Stimulated activated CD4-positive, alpha-beta T cell treated with anti-CD3 and anti-CD28 coated beads, Interleukin-15, amount 100 ng/mL, for 48 hours (primary cell): ENCODE results near the gene DMBT1.

ENCODE experiments used
- DNase-seq, 2 donors: peaks; one replicate each; pipeline ENCODE4 v3.0.0-alpha.2; 2020; ENCODE audit warnings: low read depth in 2 of 2

Gene DMBT1

DNA sequence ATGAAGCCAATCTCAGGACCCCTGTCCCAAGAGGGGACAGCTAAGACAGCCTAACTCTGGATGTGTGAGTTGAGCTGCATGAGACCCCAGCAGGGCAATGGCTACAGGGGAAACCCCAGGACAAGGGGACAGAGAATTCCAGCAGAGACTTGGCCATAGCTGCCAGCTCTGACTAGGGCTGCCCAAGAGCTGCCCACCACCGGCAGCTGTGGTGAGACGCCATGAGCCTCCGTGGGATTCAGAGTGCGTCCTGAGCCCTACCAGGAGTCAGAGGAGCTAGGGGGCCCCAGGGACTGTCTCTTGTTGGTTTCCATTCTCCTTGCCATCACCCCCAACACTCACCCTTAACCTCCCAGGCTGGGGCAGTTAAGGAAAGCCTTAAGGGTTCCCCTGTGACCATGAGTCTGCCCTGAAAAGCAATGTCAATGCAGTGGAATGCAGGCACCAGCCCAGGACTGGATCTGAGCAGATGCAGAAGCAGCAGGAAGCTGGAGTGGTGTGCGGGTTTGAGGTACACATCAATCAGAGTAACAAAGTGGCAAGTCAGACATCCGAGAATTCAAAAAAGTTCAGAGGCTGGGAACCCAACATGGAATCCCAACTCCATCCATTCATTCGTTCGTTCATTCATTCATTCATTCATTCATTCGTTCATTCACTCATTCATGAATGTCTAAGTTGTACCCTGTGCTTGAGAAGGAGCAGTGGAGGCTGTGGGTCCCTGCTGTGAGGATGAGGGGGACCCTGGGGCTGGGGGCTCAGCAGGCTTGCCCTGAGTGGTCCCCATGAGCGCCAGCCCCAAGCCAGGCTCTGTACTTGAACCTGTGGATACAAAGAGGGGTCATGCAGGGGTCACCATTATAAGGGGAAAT is 86.2 kb downstream of the DMBT1 start:
- no peak for DNase-seq

DNA sequence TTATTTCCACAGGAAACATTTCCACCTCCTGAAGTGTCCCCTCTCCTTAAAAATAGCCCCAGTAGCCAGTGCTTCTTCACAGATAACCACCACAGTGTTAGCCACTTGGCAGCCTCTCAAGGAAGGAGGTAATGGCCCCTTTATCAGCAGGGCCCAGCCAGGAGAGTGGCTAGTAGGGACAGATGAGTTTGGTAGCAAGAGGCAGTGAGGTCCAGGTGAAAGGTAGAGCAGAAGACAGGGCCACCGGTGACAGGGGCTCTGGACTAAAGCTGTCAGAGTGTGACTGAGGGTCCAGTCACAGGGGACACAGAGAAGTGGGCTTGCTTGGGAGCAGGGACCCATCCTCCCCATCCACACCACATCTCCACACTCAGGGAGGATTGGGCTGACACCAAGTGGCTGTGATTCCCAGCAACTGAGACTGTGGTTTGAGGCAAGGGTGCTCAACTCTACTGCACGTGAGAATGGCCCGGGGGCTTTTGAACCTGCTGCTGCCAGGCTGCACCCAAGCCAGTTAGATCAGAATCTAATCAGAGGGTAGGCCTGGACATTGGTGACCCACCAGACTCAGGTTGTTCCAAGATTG is 86.9 kb downstream of the DMBT1 start:
- DNase-seq: no peak

DNA sequence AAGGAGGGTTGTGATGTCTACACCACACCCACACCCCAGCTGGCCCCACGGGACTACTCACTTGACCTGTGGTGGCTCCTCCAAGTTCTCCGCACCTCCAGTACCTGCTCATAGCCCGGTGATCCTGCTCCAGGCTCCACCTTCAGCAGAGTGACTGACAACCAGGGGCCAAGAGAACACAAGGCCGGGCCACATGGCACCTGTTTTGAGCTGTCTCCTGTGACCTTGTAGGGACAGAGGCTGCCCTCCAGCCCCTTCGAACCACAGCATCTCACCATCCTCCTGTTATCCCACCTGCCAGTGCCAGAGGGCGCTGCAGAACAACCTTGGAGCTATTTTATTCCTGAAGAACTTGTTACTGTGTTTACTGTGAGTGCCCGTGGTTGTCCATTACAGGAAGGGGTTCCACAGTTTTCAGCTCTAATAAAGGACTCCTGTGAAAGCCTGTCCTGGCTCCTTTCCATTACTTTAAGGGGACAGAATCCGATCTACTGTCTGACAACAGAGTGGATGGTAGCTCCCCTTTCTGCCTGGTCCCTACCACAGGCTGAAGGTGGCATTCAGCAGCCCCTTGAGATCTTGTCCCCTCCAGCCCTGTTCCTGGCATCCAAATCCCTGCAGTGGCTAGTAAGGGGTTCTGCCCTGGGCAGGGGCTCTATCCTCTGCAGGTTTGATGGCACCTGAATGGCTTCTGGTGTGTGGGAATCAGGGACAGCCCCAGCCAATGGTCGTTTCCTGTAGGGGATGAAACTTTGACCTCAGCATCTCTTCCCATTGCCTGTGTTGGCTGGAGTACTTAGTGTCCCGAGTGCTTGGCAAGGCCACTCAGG is 88.3 kb downstream of the DMBT1 start:
- peak; percentile 1 to 5 for DNase-seq

DNA sequence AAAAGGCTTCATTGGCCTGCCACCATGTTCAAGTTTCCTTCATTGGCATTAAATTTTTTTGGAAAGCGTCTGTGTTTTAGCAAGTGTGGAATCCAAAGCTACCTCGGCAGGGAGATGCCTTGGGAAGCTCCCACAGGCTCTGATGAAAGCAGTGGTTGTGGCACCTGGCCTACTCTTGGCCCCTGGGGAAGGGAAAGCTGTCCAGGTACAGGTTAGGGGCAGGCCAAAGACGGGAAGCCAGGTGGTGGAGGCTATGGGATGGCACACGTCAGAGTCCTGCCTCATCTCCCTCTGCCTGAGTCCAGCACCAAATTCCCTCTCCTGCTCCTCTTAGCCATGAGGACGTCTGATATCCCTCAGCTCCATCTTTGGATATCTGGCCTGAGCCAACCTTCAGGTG is 89.3 kb downstream of the DMBT1 start:
- no peak for DNase-seq

DNA sequence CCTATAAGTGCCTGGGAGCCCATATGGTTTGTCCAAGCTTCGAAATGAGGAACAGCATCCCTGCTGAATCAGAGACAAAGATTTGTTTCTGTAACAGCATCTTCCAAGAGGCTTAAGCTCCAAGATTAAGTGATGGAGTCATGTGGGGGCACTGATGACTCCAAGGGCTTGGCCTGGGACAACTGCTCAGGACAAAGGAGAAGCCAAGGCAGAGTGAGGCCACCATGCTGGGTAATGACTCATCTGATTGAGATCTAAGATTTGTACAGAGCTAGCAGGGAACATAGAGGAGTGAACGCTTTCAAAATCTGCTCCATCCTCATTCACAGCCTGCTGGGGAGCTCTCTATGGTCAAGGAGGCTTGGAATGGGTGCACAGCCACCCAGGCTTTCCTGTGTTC is 89.8 kb downstream of the DMBT1 start:
- no peak for DNase-seq

DNA sequence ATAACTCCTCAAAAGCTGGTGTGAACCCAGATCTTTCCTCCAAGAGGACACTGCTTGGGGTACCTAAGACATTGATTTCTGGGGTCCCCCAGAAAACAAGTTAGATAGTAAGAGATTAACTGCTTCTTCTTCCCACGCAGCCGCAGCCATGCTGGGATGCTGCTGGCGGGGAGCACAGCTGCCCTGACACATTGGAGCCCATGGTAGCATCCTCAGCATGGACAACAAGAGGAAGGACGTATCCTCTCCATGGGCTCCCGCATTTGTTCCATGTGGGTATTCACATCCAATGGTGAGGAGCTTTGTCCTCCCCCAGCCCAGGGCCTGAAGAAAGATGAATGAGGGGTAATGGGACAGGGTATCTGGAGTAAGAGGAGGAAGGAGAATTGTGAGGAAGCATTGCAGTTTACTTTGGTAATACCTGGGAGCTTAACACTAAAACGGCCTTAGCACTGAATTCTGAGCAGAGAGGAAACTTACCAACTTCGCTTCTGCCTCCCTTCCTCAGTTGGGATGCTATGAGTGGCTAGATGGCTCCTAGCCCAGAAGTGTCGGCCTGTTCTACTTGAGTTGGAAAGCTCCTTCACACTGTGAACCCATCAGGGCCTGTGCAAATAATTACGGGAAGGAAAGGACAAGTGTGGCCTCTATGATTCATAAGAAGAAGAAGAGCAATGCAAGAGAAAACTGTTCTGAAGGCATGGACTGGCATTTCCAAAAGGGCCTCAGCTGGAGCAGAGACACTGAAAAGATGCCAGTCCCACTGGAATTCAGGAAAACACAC is 95.2 kb downstream of the DMBT1 start:
- no peak for DNase-seq

DNA sequence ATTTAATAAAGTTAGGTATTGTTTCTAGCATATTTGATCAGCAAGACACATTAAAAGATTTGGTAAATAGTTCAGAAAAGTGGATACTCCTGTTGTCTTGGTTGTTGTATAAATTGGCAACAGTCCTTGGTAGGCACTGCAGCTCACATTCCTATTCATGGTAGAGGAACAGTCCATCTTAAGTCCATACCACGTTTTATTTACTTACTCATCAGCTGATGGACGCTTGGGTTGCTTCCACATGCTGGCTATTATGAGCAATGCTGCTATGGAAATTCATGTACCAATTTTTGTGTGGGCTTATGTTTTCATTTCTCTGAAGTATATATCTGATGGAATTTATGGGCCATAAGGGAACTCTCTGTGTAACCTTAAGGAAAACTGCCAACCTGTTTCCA is 95.8 kb downstream of the DMBT1 start:
- DNase-seq: no peak

DNA sequence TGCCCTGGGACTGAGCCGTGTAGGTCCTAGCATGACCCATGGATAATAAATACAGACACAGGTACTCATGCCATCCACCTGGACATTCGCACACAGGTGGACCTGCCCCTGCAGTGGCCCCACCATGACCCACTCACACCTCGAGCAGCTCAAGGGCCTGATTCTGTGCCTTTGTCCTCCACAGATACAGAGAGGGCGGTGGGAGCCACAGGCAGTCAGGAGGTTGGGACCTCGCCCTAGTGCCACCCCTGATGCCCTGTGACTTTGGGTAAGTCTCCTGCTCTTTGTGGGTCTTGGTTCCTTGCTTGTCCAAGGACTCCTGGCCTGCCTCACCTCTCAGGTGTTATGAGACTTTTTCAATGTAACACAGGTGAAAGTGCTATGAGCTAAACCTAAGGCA is 96.2 kb downstream of the DMBT1 start:
- DNase-seq: no peak

DNA sequence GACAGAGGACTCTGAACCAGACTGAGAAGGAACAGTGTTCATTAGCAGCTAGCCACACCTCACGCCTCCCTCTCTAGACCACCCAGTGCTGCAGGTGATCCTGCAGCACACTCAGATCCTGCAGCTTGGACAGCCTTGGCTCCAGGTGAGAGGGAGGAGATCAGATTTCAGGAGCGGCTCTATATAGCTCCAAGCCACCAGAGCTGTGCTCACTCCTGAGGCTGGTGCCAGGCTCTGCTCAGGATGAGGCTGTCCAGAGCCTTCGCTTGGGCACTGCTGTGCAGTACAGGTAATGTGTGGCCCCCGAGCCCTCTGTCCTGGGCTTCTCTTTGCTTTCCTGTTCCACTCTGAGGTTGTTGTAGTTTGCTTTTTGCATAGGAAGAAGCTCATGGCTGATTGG is 96.7 kb downstream of the DMBT1 start:
- no peak for DNase-seq

DNA sequence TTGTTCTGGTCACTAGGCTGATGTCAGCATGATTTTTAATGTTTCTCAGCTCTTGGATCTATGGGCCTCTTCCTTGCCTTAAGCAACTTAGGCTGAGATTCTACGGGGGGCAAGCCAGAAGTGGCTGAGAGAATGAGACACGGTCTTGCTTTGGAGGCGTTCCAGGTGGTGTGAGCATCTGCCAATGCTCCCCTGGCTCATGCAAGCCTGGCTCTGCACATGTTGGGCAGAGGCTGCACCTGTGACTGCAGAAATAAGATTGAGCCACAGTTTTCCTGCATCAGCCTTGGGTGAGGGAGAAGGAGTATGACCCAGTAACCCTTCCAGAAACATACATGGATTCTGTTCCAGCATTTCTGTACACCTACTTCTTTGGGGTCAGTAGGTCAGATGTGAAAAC is 97.2 kb downstream of the DMBT1 start:
- no peak for DNase-seq

DNA sequence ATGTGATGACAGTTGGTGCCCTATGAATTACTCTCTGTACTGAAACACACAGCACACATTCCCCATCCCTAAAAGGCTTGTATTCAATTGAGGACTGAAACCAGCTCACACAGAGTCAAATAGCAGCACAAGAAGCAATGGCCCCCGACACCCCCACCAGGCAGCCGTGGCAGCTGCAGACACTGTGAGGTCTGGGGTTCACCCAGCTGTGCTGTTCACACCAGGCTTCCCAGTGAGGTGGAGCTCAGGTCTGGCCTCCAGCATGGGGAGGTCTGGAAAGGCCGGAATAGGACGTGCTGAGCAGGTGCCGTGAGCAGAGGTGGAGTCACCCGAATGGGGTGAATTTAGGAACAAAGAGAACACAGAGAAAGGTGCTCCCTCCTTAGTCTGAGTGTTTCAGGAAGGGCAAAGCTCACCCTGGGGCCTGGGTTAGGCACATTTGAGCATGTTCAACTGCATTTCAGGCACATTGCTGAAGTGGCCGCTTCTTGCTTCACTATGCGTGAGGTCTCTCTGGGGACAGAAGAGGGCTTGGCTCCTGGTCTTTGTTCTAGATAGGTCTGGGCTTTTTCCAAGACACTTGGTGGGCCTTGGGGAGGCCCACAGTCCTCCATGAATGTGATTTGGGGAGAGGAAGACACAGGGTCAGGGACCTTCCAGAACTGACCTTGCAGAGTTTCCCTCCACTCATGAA is 97.9 kb downstream of the DMBT1 start:
- no peak for DNase-seq

DNA sequence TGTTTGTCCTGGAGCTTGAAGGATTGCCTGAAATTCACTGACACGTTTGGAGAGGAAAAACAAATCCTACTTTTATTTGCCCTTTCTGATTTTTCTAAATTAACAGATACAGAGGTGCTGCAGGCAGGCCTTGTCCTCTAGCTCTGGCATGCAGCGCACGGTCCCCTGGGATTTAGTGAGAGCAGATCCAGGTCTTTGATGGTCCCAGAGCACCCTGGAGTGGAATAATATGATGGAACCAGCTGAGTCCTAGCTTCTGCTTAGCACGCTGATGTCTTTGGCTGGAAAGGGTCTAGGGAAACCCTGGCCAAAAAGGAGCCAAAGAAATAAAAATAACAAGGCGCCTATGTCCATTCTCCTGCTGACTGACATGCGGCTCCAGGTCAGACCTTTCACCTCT is 98.6 kb downstream of the DMBT1 start:
- no peak for DNase-seq

DNA sequence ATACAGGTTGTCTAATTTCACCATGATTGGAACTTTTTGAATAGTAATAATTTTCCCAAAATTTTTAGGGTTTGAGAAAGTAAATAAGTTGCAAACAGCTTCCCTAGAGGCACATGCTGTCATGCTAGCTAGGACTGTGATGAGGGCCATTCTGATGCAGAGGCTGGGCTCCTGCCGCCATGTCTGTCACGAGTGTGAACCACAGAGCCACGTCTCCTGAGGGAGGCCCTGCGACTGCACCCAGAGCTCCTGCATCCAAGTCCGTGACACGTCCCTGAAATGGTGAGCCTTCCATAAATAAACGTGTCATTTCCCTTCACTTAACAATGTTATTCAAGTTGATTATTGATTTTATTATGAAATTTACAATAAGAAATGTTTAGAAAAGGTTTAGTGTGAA is 99.1 kb downstream of the DMBT1 start:
- DNase-seq: no peak

DNA sequence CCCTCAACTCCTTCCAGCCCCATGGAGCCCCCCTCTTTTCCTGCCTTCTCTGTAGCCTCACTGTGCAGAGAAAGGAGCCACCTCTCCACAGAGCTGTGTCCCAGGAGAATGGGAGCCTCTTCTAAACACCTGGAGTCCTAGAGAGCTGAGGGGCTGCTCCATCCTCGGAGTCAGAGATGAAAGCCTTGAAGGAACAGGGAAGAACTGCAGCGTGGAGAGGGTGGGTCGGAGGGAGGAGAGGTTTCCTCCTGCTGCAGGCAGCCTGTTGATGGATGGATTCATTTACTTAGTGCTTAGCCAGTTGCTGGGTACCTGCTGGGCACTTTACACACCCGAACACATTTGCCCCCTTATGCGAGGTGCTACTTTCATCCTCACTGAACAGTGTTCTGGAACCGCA is 100.1 kb downstream of the DMBT1 start:
- no peak for DNase-seq

DNA sequence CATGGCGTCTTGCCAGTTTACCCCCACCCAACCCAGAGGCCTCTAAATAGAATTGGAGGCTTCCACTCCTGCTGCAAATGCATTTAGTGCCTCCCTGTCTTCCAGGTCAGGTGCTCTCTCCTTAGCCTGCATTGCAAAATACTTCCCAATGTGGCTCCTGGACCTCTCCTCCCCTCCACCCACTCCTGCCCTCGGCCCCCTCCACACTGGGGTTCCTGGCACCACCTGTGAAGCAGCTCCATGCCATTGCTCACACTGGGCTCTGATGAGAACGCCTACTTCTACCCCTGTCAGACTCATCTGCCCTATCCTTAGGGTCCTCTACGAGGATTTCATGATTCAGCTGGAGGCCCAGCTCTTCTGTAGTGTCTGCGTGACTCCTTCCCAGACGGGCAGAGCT is 101.7 kb downstream of the DMBT1 start:
- no peak for DNase-seq

DNA sequence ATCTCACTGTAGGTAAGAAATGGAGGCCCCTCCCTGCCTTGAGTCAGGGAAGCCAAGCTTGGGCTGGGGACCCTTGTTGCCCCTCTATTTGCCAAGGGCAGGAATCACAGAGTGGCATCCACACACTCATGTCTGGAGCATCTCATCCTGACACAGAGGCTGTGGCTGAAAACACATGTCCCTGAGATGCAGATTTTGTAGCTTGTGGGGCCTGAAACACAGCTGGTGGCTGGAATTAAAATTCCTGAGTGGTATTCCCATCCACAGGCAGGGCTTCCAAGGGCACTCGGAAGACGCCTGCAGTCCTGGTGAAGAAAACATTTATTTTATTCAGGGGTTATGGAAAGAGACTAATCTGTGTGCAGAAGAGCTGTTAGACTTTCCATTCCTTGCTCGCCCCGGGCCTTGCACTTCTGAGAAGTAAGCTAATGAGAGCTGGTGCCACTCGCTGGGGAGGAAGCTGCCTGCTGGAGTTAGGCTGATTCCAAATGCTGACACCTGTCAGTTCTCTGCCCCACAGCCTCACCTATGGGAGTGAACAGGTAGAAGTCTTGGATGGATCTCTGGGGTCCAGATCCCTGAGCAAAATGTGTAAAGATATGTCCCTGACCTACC is 103.1 kb downstream of the DMBT1 start:
- no peak for DNase-seq

DNA sequence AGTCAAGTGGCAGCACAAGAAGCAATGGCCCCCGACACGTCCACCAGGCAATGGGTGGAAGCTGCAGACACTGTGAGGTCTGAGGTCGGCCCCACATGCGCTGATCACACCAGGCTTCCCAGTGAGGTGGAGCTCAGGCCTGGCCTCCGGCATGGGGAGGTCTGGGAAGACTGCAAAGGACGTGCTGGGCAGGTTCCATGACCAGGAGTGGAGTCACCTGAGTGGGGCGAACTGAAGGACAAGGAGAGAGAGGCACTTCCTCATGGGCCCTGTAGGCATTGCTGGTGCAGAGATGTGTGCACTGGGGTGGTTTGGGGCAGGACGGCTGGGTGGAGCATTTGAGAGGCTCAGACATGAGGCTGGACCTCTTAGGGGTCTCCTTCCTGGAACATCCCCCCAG is 103.9 kb downstream of the DMBT1 start:
- DNase-seq: no peak

DNA sequence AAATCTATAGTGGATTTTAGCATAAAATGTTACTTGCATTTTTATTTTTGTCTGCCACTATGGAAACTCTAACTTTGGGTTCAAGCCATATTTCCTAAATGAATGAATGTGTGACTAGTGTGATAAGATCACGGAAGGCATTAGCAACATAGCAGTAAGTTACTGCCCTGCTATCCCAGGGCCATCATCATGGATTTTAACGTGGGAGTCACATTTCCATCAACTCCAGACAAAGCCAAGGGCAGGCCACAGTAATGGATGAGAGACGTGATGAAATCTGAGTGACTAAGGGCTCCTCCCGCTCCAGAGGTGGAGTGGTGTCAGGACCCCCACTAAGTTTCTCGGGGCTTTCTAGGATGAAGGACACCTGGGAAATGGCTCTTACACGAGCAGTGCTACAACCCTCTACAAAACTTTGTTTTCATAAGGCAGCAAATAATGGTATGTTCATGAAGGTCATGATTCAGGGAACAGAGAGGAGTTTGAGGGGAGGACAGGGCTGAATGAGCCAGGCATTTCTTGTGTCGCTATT is 104.8 kb downstream of the DMBT1 start:
- DNase-seq: no peak

DNA sequence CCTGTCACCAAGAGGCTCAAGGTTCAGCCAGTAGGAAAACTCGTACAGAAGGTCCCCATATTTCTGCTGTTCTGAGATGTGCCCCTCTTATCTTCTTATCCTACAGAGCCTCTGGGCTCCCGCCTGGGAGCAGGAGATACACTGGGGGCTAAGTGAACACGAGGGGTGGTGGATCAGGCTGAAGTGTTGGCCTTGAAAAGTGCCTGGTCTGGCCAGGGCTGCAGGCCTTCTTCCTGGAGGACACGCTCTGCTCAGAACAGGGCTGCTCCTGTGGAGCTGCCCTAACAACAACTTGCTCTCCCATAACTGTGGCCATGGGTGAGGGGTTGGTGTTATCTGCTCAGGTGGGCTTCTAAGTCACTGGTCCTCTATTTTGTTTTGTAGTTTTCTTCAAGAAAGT is 105.4 kb downstream of the DMBT1 start:
- DNase-seq: no peak

DNA sequence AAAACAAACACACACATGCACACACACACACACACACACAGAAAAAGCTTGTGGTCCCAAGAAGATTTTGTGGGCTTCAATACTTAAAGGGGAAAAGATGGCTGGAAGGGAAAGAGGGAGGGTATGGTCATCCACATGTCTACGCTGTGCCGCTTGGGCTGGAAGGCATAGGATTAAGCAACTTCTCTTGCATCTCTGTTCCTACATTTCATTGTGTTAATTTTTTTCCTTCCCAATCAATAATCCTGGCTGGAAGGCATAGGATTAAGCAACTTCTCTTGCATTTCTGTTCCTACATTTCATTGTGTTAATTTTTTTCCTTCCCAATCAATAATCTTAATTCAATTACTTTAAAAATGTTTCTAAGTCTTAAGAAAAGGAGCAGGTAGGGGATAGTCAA is 108.5 kb downstream of the DMBT1 start:
- DNase-seq: no peak

DNA sequence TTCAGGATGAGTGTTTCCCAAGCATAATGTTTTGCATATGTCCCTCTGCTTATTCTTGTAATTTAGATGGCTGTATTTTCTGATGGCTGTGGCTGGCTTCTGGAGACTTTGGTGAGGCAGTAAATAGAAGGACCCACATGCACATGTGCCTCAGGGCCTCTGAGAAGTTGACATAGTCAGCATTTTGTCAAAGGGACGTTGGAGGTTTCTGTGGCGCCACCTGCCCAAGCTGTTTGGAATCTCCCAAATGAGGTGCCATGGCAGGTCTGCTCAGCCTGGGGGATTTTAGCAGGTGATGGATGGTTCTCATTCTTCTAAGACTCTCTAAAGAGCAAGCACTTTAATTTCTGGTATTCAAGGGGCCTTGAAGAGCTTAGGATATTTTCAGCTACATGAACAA is 109.3 kb downstream of the DMBT1 start:
- no peak for DNase-seq
